Astrocyte of the spinal cord (primary cell): ENCODE measurements around the gene ETHE1.

Source experiments
- DNase-seq: peaks from one replicate; pipeline ENCODE4 v3.0.0; 2011; ENCODE audit warnings: low read depth, low spot score
- H3K4me3 ChIP-seq: 2 replicates; pipeline ENCODE4 v1.5.1; 2011; ENCODE audit warnings: low read depth, mild to moderate bottlenecking, low read length, moderate library complexity
- in situ Hi-C: cut with HindIII; loops from 2 replicates; pipeline ENCODE4 v1.10.0; 2017; ENCODE audit warnings: low sequenced_read_pairs
- TF ChIP-seq, protein P1 (sequence below): IDR thresholded peaks from 2 replicates; pipeline ENCODE4 v1.5.1; 2012; ENCODE audit warnings: low read depth, mild to moderate bottlenecking, low read length, inconsistent platforms

The ETHE1 gene

DNA sequence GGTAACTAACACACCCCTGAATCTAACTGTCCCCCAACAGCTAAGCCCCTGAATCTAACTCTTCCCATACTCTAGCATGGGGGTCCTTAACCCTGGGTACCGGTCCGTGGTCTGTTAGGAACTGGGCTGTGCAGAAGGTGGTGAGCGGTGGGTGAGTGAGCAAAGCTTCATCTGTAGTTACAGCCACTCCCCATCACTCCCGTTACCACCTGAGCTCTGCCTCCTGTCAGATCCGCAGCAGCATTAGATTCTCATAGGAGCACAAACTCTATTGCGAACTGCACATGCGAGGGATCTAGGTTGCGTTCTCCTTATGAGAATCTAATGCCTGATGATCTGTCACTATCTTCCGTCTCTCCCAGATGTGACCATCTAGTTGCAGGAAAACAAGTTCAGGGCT is 16.3 kb downstream of the ETHE1 start:
- H3K4me3 ChIP-seq: no peak overlapping the region
- DNase-seq: no peak
- in situ Hi-C loops: no loop called here
- TF ChIP-seq, protein P1, sequence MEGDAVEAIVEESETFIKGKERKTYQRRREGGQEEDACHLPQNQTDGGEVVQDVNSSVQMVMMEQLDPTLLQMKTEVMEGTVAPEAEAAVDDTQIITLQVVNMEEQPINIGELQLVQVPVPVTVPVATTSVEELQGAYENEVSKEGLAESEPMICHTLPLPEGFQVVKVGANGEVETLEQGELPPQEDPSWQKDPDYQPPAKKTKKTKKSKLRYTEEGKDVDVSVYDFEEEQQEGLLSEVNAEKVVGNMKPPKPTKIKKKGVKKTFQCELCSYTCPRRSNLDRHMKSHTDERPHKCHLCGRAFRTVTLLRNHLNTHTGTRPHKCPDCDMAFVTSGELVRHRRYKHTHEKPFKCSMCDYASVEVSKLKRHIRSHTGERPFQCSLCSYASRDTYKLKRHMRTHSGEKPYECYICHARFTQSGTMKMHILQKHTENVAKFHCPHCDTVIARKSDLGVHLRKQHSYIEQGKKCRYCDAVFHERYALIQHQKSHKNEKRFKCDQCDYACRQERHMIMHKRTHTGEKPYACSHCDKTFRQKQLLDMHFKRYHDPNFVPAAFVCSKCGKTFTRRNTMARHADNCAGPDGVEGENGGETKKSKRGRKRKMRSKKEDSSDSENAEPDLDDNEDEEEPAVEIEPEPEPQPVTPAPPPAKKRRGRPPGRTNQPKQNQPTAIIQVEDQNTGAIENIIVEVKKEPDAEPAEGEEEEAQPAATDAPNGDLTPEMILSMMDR: no peak

DNA sequence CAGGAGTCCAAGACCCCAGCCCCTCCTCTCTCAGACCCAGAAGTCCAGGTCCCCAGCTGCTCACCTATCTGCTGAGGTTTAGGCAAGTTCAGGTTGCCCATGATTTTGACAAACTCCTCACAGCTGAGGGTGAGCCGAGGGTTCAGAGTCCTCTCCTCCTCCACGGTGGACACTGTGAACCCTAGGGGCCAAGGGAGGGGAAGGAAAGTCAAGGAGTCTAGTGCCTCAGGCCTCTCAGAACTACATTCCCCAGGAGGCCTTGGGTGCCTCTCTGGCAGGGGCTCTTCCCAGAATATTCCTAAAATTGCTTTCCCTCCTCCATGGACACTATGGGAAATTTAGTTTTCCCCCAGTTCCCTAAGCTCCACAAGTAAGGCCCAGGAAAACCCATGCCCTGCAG is 19.1 kb downstream of the ETHE1 start:
- in situ Hi-C loops: no loop called here
- no peak for DNase-seq
- no peak overlapping the region for H3K4me3 ChIP-seq
- TF ChIP-seq, protein P1: no peak

DNA sequence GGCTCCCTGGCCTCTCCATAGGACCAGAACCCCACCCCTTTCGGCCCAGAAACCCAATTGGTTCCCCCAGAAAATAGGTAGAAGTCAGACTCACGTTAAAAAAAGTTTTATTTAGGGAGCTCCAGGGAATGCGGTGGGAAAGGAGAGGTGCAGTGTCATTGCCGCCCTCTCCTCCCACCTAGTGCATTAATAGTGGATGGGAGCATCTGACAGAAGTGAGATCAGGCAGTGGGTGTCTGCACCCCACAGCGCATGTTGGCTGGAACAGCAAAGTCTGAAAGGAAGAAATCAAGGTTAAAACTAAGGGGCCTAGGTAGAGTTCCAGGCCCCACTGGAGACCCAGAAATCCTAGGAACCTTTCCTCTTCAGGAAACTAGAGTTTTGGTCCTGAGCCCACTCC is 20.4 kb downstream of the ETHE1 start:
- no peak for DNase-seq
- no peak overlapping the region for H3K4me3 ChIP-seq
- TF ChIP-seq, protein P1: no peak
- in situ Hi-C loops: no loop called here

DNA sequence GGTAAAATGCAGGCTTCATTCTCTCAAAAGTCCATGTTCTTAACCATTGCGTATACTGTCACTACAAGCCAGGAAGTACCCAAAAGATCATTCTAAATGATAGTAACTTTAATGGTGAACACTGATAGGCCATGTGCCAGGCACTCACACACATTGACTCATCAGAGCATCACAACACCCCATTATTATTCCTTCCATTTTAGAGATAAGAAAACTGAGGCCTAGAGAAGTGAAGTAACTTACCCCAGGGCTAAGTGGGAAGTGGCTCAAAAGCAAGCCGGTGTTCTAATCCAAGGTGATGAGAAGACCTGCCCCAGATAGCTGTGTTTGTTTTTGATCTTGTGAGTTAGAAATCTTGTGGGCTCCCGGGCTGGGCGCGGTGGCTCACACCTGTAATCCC is 21.1 kb downstream of the ETHE1 start:
- in situ Hi-C loops: no loop called here
- DNase-seq: no peak
- TF ChIP-seq, protein P1: no peak
- H3K4me3 ChIP-seq: no peak overlapping the region

DNA sequence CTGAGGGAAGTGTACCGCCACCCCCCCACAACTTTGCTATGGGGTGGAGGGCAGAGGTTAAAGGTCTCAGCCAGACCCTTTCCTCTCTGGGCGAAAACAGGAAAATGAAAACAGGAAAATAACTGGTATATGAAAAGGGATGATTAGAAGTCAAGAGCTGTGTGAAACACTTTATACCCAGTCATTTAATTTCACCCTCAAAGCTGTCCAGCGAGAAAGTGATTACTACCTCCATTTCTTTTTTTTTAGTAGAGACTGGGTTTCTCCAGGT is 21.9 kb downstream of the ETHE1 start:
- DNase-seq: no peak
- H3K4me3 ChIP-seq: no peak overlapping the region
- in situ Hi-C loops: no loop called here
- TF ChIP-seq, protein P1: no peak

DNA sequence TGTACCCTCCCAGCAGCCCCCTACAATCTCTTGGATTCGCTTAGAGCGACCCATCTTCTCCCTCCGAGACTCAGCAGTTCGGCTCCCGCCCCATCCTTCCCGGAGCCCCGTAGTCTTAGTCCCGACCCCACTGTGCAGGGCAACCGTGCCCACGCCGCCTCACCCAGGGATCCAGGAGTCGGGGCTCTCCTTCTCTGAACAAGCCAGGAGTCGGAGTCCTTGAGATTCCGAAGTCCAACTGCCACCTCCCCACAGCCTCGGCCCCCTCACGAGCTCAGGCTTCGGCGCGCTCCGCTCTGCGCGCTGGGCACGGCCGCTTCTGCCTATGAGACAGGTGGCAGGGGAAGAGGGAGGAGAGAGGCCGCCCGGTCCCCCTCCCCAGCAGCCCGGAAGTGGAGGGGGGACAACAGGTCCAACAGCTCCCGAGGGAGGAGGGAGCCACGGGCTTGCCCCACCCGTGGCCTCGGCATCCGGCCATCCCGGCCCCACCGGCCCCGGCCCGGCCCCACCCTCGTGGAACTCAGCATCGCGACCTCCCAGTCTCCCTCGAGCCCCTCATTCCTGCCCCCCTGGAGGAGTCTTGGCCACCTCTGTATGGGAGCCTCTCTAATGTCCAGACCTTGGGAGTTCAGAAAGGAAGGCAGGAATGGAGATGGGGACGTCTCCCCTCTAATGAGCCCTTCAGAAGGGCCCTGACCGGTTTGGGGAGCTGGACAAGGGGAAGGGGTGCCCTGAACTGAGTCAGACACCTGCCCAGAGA is 22.4 kb downstream of the ETHE1 start, which contains the start of gene PHLDB3:
TSS of gene PHLDB3 (minus strand) at position 321 of the 760 bp plus-strand sequence. CDS start 628 bp downstream, outside the sequence.
- DNase-seq: no peak
- H3K4me3 ChIP-seq: peak within 1 kb of the TSS; percentile 78
- TF ChIP-seq, protein P1: no peak
- in situ Hi-C loops: no loop called here
